SKM-1 treated with dmso at 0.1 percent for 144 hours (cell line): ENCODE measurements around the gene HOXB7.

Experiments
- DNase-seq: peaks from one replicate; lab custom pipeline; 2025; ENCODE audit not compliant: unreplicated experiment; lab: John Stamatoyannopoulos, UW

The HOXB7 gene

GRCh38 chr17:48610282-48611211, at the start of gene HOXB7:
HOXB7 (minus strand) TSS chr17:48611017; CDS start chr17:48610918, 99 bp downstream.
- no peak for DNase-seq

GRCh38 chr17:48655913-48656312, 45.1 kb upstream of the HOXB7 start:
- DNase-seq, result no peak

GRCh38 chr17:48649741-48650140, 38.9 kb upstream of the HOXB7 start:
- no peak for DNase-seq

- no peak for DNase-seq
Measured at GRCh38 chr17:48647963-48648245, 37.1 kb upstream of the HOXB7 start.

GRCh38 chr17:48647103-48647962, 36.5 kb upstream of the HOXB7 start:
- no peak for DNase-seq

- DNase-seq, result no peak
Measured at GRCh38 chr17:48646183-48647102, 35.6 kb upstream of the HOXB7 start.

- DNase-seq, result no peak
Measured at GRCh38 chr17:48645639-48646182, 34.9 kb upstream of the HOXB7 start.

GRCh38 chr17:48644910-48645557, 34.2 kb upstream of the HOXB7 start:
- DNase-seq, result no peak

GRCh38 chr17:48644159-48644558, 33.3 kb upstream of the HOXB7 start:
- DNase-seq, result no peak

GRCh38 chr17:48643697-48644012, 32.8 kb upstream of the HOXB7 start:
- no peak for DNase-seq

- DNase-seq, result no peak
Measured at GRCh38 chr17:48642843-48643696, 32.3 kb upstream of the HOXB7 start.

- no peak for DNase-seq
Measured at GRCh38 chr17:48642059-48642842, 31.4 kb upstream of the HOXB7 start.

- DNase-seq, result no peak
Measured at GRCh38 chr17:48641541-48642058, 30.8 kb upstream of the HOXB7 start.

- no peak for DNase-seq
Measured at GRCh38 chr17:48640858-48641180, 30.0 kb upstream of the HOXB7 start.

- no peak for DNase-seq
Measured at GRCh38 chr17:48639982-48640857, 29.4 kb upstream of the HOXB7 start.

- no peak for DNase-seq
Measured at GRCh38 chr17:48639136-48639535, 28.3 kb upstream of the HOXB7 start.
